GM06990 (cell line): ENCODE results near the gene ZNF512.

ENCODE experiments used
- DNase-seq: peaks from one replicate; pipeline ENCODE4 v3.0.0-alpha.2; 2011; ENCODE audit not compliant: insufficient read length; ENCODE audit errors: extremely low read depth
- H3K27me3 ChIP-seq: replicated peaks from 2 replicates; pipeline ENCODE4 v1.6.0; 2011; ENCODE audit warnings: low read length; ENCODE audit not compliant: control insufficient read depth, insufficient read depth
- H3K36me3 ChIP-seq: 2 replicates; pipeline ENCODE4 v1.5.1; 2011; ENCODE audit warnings: low read length; ENCODE audit not compliant: control insufficient read depth, insufficient read depth
- H3K4me3 ChIP-seq: replicated peaks from 2 replicates; pipeline ENCODE4 v1.5.1; 2011; ENCODE audit warnings: low read depth, mild to moderate bottlenecking, control low read depth, low read length
- TF ChIP-seq, protein P1 (sequence below): IDR thresholded peaks from 2 replicates; pipeline ENCODE4 v1.5.1; 2011; ENCODE audit warnings: low read length, control low read depth, mild to moderate bottlenecking, inconsistent platforms; ENCODE audit not compliant: insufficient read depth, poor library complexity, severe bottlenecking

ZNF512 gene

DNA sequence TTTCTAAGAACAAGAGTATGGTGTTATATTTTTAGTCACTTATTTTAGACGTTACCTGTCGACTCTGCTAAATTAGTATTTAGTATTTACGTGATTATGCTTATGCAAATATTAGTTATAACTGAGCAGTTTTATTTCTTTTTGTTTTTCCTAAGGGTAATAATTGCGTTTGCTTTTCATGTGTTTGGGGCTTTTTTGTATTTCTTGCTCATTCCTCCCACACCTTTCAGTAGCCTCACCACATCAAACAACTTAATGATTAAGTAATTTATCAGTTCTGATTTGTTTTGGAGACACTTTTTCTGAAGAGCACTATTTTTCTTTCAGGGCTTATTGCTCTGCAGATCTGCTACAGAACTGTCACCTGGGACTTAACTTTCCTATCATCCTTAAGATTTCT, 88.4 kb downstream of the ZNF512 start:
- TF ChIP-seq, protein P1, sequence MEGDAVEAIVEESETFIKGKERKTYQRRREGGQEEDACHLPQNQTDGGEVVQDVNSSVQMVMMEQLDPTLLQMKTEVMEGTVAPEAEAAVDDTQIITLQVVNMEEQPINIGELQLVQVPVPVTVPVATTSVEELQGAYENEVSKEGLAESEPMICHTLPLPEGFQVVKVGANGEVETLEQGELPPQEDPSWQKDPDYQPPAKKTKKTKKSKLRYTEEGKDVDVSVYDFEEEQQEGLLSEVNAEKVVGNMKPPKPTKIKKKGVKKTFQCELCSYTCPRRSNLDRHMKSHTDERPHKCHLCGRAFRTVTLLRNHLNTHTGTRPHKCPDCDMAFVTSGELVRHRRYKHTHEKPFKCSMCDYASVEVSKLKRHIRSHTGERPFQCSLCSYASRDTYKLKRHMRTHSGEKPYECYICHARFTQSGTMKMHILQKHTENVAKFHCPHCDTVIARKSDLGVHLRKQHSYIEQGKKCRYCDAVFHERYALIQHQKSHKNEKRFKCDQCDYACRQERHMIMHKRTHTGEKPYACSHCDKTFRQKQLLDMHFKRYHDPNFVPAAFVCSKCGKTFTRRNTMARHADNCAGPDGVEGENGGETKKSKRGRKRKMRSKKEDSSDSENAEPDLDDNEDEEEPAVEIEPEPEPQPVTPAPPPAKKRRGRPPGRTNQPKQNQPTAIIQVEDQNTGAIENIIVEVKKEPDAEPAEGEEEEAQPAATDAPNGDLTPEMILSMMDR = no peak
- DNase-seq = no peak
- Histone ChIP-seq H3K27me3 (no peaks in the 10 kb centered on the region), H3K4me3 (no peak overlapping the region), H3K36me3 (peaks cover 8% of the 10 kb centered on the region)
